ENCODE data around the gene EXOC3L4.

DNA sequence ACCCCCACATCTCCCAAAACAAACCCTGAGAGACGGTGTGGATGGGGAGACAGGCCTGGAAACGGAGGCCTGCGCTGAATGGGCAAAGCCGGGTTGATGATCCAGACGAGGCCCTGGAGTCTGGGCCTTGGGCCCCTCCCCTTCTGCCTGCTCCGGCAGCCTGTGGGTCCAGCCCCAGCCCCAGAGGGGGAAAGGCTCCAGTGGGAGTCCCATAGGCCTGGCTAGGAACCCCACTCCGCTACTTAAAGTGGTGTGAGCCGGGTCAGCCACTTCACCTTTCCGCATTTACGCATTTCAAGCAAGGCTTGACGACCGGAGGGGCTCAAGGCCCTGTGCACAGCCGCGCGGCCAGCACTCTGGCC is 28.0 kb downstream of the EXOC3L4 start:
- TF ChIP-seq, protein P1, sequence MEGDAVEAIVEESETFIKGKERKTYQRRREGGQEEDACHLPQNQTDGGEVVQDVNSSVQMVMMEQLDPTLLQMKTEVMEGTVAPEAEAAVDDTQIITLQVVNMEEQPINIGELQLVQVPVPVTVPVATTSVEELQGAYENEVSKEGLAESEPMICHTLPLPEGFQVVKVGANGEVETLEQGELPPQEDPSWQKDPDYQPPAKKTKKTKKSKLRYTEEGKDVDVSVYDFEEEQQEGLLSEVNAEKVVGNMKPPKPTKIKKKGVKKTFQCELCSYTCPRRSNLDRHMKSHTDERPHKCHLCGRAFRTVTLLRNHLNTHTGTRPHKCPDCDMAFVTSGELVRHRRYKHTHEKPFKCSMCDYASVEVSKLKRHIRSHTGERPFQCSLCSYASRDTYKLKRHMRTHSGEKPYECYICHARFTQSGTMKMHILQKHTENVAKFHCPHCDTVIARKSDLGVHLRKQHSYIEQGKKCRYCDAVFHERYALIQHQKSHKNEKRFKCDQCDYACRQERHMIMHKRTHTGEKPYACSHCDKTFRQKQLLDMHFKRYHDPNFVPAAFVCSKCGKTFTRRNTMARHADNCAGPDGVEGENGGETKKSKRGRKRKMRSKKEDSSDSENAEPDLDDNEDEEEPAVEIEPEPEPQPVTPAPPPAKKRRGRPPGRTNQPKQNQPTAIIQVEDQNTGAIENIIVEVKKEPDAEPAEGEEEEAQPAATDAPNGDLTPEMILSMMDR (IDR thresholded peaks at IDR 0.05) = no peak
- no peak for TF ChIP-seq POLR2AphosphoS5 (IDR thresholded peaks at IDR 0.05)
- no peak for TF ChIP-seq POLR2A (IDR thresholded peaks at IDR 0.05)
- TF ChIP-seq EP300 (IDR thresholded peaks at IDR 0.05) = no peak
